Skeletal muscle tissue (tissue), 4 donors: ENCODE data around the gene PRRC2C. TPM values are rescaled to one million over a fixed set of nuclear protein-coding genes. Genes with fewer than 3 reads are reported as not detected.
"Not testable (repeated sequence)": the region's sequence is repeated elsewhere in the genome, so short reads cannot be mapped to it uniquely, and the experiment has no call there.

Experiments used
- H3K27ac ChIP-seq: one replicate; pipeline ENCODE4 v1.7.0; 2013; ENCODE audit warnings: mild to moderate bottlenecking, low read depth, low read length, inconsistent platforms
- H3K27me3 ChIP-seq, 3 donors: one replicate each; pipeline ENCODE4 v1.7.0; 2013; ENCODE audit warnings: low read length in 3 of 3; ENCODE audit not compliant: control insufficient read depth in 3 of 3, insufficient read depth in 3 of 3
- H3K36me3 ChIP-seq, 3 donors: one replicate each; pipeline ENCODE4 v1.7.0; 2013; ENCODE audit warnings: low read length in 3 of 3; ENCODE audit not compliant: control insufficient read depth in 3 of 3, insufficient read depth in 3 of 3
- H3K4me1 ChIP-seq, 3 donors: one replicate each; pipeline ENCODE4 v1.7.0; 2013; ENCODE audit warnings: low read length in 3 of 3, mild to moderate bottlenecking in 3 of 3; ENCODE audit not compliant: control insufficient read depth in 3 of 3, insufficient read depth in 3 of 3
- H3K4me3 ChIP-seq, 3 donors: one replicate each; pipeline ENCODE4 v1.7.0; 2013; ENCODE audit warnings: low read length in 3 of 3
- H3K9ac ChIP-seq, 3 donors: one replicate each; pipeline ENCODE4 v1.7.0; 2013; ENCODE audit warnings: low read length in 3 of 3, mild to moderate bottlenecking in 3 of 3, moderate library complexity in 2 of 3, low read depth in 1 of 3
- H3K9me3 ChIP-seq, 3 donors: one replicate each; pipeline ENCODE4 v1.7.0; 2013; ENCODE audit warnings: low read length in 3 of 3; ENCODE audit not compliant: control insufficient read depth in 3 of 3
- total RNA-seq: library from RNA; depleted of rRNA; stranded (reverse); fragments of >200 nt; gene quantifications from one replicate; pipeline ENCODE4 v1.2.3, GENCODE V29; 2014
- donor health status: Osteomylitis.

The PRRC2C gene
- total RNA-seq, 1 donor from 2014 or later = 32.4 TPM

GRCh38 chr1:171521567-171521966, 36.2 kb downstream of the PRRC2C start:
- Histone ChIP-seq H3K27me3 (no peaks in the 10 kb centered on the region), H3K9ac (no peak overlapping the region), H3K4me1 (no peaks in the 10 kb centered on the region), H3K4me3 (no peak overlapping the region), H3K9me3 (no peaks in the 10 kb centered on the region), H3K27ac (no peak overlapping the region), H3K36me3 (peaks cover 24 to 63% (median 53%) of the 10 kb centered on the region in 3 donors)

DNA sequence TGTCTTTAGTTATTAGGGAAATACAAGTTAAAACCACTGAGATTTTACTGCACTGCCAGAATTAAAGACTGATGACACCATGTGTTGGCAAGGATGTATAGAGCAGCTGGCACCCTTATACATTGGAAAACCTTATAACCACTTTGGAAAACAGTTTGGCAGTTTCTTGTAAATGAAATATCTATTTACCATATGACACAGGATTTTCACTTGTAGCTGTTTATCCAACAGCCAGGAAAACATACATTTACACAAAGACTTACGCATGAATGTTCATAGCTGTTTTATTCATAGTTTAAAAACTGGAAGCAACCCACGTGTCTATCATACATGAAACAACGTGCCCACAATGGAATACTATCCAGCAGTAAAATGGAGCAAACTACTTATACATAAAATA, 45.3 kb downstream of the PRRC2C start:
- no peak overlapping the region for H3K9ac ChIP-seq
- no peak overlapping the region for H3K27ac ChIP-seq
- H3K27me3 ChIP-seq = no peaks in the 10 kb centered on the region
- H3K9me3 ChIP-seq = no peaks in the 10 kb centered on the region
- peaks cover 25 to 66% (median 59%) of the 10 kb centered on the region in 3 donors for H3K36me3 ChIP-seq
- no peaks in the 10 kb centered on the region for H3K4me1 ChIP-seq
- H3K4me3 ChIP-seq = no peak overlapping the region

DNA sequence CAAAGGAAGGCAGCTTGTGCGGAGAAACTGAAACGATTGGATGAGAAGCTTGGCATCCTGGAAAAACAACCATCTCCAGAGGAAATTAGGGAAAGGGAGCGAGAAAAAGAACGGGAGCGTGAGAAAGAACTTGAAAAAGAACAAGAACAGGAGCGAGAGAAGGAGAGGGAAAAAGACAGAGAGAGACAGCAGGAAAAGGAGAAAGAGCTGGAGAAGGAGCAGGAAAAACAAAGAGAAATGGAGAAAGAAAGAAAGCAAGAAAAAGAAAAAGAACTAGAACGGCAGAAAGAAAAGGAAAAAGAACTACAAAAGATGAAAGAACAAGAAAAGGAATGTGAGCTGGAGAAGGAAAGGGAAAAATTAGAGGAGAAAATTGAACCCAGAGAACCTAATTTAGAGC, 47.2 kb downstream of the PRRC2C start:
- Histone ChIP-seq H3K4me1 (no peaks in the 10 kb centered on the region), H3K36me3 (peaks cover 34 to 74% (median 73%) of the 10 kb centered on the region in 3 donors)

DNA sequence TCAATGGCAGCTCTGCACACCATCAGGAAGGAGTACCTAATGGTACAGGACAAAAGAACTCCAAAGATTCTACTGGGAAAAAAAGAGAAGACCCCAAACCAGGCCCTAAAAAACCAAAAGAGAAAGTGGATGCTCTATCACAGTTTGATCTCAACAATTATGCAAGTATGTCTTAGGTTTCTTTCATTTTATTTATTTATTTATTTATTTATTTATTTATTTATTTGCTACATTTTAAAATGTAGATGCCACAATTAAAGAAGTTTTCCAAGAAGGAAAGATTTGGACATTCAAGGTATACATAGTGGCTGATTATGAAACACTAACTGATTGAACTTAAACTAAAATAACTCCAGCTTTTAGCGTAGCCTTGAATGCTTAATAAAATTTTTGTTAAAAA, 60.2 kb downstream of the PRRC2C start:
- no peak overlapping the region for H3K9ac ChIP-seq
- H3K4me3 ChIP-seq = no peak overlapping the region
- H3K27ac ChIP-seq = no peak overlapping the region
- no peaks in the 10 kb centered on the region for H3K9me3 ChIP-seq
- no peaks in the 10 kb centered on the region for H3K4me1 ChIP-seq
- H3K36me3 ChIP-seq = peaks cover 26 to 46% (median 40%) of the 10 kb centered on the region in 3 donors
- no peaks in the 10 kb centered on the region for H3K27me3 ChIP-seq

More for the DNA sequence above, 47.2 kb downstream of the PRRC2C start:
- no peaks in the 10 kb centered on the region for H3K9me3 ChIP-seq
- H3K27ac ChIP-seq = no peak overlapping the region
- no peak overlapping the region for H3K9ac ChIP-seq
- no peak overlapping the region for H3K4me3 ChIP-seq
- no peaks in the 10 kb centered on the region for H3K27me3 ChIP-seq

DNA sequence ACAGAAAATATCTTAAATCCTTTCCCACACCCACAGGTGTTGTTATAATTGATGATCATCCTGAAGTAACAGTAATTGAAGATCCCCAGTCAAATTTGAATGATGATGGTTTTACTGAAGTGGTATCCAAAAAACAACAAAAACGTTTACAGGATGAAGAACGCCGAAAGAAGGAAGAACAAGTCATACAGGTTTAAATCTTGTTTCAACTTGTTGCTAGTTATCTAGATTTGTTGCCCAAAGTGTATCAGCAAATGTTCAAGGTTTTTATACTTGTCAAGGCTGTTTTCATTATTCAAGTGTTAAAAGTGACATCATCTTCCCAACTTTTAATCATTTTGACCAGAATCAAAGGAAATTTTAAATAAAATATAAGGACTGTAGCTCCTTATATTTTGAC, 64.7 kb downstream of the PRRC2C start:
- Histone ChIP-seq H3K4me1 (no peaks in the 10 kb centered on the region), H3K27me3 (no peaks in the 10 kb centered on the region), H3K9me3 (no peaks in the 10 kb centered on the region), H3K27ac (no peak overlapping the region), H3K36me3 (peaks cover 11 to 18% (median 15%) of the 10 kb centered on the region in 3 donors), H3K4me3 (no peak overlapping the region), H3K9ac (no peak overlapping the region)

DNA sequence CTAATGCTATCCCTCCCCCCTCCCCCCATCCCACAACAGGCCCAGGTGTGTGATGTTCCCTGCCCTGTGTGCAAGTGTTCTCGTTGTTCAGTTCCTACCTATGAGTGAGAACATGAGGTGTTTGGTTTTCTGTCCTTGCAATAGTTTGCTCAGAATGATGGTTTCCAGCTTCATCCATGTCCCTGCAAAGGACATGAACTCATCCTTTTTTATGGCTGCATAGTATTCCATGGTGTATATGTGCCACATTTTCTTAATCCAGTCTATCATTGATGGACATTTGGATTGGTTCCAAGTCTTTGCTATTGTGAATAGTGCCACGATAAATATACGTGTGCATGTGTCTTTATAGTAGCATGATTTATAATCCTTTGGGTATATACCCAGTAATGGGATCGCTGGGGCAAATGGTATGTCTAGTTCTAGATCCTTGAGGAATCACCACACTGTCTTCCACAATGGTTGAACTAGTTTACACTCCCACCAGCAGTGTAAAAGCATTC, 65.3 kb downstream of the PRRC2C start:
- peaks cover 15 to 22% (median 16%) of the 10 kb centered on the region in 3 donors for H3K36me3 ChIP-seq
- H3K27me3 ChIP-seq, H3K9me3 ChIP-seq, H3K9ac ChIP-seq, H3K27ac ChIP-seq, H3K4me1 ChIP-seq, H3K4me3 ChIP-seq: not testable (repeated sequence)

GRCh38 chr1:171553960-171554359, 68.6 kb downstream of the PRRC2C start:
- not testable (repeated sequence) for H3K9me3 ChIP-seq, H3K4me3 ChIP-seq, H3K4me1 ChIP-seq, H3K9ac ChIP-seq, H3K27me3 ChIP-seq, H3K27ac ChIP-seq
- H3K36me3 ChIP-seq = peaks cover 33 to 40% (median 34%) of the 10 kb centered on the region in 3 donors

GRCh38 chr1:171563675-171564074, 78.3 kb downstream of the PRRC2C start:
- Histone ChIP-seq H3K4me3 (no peak overlapping the region), H3K4me1 (no peaks in the 10 kb centered on the region), H3K36me3 (peaks cover 41 to 67% (median 58%) of the 10 kb centered on the region in 3 donors), H3K27ac (no peak overlapping the region), H3K9ac (no peak overlapping the region), H3K27me3 (no peaks in the 10 kb centered on the region), H3K9me3 (no peaks in the 10 kb centered on the region)

DNA sequence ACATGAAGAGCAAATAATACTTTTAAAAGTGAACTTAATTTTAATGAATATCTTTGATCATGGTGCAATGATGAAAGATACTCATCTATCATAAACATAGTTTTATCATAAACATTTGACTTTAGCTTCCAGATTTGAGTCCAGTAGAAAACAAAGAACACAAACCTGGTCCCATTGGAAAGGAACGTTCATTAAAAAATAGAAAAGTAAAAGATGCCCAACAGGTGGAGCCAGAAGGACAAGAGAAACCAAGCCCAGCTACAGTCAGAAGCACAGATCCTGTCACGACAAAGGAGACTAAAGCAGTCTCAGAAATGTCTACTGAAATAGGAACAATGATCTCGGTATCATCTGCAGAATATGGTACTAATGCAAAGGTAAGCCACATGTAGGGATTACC, 81.1 kb downstream of the PRRC2C start:
- H3K9ac ChIP-seq = no peak overlapping the region
- H3K4me3 ChIP-seq = no peak overlapping the region
- no peaks in the 10 kb centered on the region for H3K9me3 ChIP-seq
- no peak overlapping the region for H3K27ac ChIP-seq
- H3K36me3 ChIP-seq = peaks cover 35 to 55% (median 48%) of the 10 kb centered on the region in 3 donors
- H3K4me1 ChIP-seq = no peaks in the 10 kb centered on the region
- H3K27me3 ChIP-seq = no peaks in the 10 kb centered on the region

DNA sequence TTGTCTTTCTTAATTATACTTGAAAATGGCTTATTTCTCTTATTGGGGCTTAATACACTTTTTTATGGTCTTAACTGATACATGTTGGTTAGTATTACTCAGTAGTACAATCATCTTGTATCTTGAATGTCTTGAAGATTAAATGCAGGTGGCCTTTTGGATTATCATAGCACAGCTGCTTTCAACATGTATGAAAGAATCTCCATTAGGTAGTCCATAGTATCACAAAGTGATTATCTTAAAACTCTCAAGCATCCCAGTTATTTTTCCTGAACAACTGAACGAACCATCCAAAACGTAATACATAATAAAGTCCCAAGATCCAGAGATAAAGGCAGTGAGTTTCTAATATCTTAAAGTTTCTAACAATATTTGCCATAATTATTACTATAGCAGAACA, 85.0 kb downstream of the PRRC2C start:
- H3K36me3 ChIP-seq = peaks cover 25 to 48% (median 42%) of the 10 kb centered on the region in 3 donors
- H3K9me3 ChIP-seq = no peaks in the 10 kb centered on the region
- H3K27ac ChIP-seq = no peak overlapping the region
- no peak overlapping the region for H3K9ac ChIP-seq
- H3K27me3 ChIP-seq = no peaks in the 10 kb centered on the region
- H3K4me3 ChIP-seq = no peak overlapping the region
- H3K4me1 ChIP-seq = no peaks in the 10 kb centered on the region
